ENCODE results near the gene EXO1.

The EXO1 gene

DNA sequence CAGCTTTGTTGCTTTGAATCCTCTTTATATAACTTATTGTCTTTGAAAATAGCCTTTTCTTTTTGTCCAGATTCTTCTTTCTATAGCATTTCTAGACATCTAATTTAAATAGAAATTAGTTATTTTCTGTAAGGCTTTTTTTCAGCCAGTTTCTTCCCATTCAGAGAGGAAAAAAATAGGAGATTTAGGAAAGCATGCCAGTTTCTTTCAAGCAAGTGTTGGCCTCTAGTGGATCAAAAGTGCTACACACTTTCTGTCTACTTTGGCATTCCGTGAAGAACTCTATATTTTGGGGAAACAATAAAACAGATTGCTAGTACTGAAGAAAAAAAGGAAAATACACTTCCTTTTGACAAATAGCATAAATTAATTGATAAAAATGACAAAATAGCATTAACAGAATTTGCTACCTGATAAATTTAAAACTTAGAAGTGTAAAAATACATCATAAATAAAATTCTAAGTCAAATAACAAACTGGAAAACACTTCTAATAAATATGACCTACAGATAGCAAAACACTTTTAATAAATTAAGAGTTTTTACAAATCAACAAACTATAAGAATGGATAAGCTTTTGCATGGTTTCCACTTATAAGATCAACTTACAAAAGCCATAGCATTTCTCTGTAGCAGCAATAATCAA, 13.1 kb upstream of the EXO1 start:
- TF ChIP-seq, protein P1, sequence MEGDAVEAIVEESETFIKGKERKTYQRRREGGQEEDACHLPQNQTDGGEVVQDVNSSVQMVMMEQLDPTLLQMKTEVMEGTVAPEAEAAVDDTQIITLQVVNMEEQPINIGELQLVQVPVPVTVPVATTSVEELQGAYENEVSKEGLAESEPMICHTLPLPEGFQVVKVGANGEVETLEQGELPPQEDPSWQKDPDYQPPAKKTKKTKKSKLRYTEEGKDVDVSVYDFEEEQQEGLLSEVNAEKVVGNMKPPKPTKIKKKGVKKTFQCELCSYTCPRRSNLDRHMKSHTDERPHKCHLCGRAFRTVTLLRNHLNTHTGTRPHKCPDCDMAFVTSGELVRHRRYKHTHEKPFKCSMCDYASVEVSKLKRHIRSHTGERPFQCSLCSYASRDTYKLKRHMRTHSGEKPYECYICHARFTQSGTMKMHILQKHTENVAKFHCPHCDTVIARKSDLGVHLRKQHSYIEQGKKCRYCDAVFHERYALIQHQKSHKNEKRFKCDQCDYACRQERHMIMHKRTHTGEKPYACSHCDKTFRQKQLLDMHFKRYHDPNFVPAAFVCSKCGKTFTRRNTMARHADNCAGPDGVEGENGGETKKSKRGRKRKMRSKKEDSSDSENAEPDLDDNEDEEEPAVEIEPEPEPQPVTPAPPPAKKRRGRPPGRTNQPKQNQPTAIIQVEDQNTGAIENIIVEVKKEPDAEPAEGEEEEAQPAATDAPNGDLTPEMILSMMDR (IDR thresholded peaks at IDR 0.05; ENCODE audit: low read depth, low read length): peak; percentile 75
- peak; percentile 66 to 72 for DNase-seq (ENCODE audit: low read depth in 2 of 2)
- no peak overlapping the region for H3K4me3 ChIP-seq (replicated peaks in 1 of 2; ENCODE audit: low read depth in 2 of 2, low read length in 2 of 2)

DNA sequence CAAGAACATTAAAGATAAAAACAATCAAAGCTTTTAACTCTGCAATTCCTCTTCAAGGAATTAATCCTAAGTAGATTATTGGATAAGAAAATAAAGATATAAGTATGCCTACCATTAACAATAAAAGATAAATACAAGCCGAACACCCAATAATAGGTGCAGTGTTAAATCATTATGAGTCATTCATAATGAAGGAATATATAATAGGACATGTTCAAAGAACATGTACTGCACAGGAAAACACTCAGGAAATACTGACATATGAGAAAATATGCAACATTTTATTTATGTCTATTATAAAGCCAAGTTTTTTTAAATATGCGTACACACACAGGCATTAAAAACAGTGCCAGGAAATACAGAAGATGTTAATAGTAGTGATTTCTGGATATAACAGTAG, 11.1 kb upstream of the EXO1 start:
- TF ChIP-seq, protein P1 (IDR thresholded peaks at IDR 0.05; ENCODE audit: low read depth, low read length): no peak
- no peak for DNase-seq (ENCODE audit: low read depth in 2 of 2)
- H3K4me3 ChIP-seq (replicated peaks in 1 of 2; ENCODE audit: low read depth in 2 of 2, low read length in 2 of 2): no peak overlapping the region

DNA sequence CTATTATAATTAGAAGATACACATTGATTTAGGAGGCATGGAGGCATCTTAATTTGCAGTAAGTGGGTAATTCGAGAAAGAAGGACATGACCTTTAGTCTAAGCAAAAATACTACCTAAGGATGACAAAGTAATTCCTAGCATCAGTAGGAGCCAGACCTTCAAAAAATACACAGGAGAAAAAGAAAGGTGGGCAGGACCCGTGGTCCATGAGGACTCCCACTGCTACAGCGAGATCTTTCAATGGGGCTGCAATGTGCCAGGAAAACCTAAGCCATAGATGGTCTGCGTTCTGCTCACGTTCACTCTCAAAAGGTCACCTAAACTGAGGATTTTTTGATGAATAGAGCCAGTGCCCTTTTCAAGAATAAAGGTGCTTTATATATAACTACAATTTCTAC, 10.6 kb upstream of the EXO1 start:
- H3K4me3 ChIP-seq (replicated peaks in 1 of 2; ENCODE audit: low read depth in 2 of 2, low read length in 2 of 2): no peak overlapping the region
- TF ChIP-seq, protein P1 (IDR thresholded peaks at IDR 0.05; ENCODE audit: low read depth, low read length): no peak
- DNase-seq (ENCODE audit: low read depth in 2 of 2): no peak

DNA sequence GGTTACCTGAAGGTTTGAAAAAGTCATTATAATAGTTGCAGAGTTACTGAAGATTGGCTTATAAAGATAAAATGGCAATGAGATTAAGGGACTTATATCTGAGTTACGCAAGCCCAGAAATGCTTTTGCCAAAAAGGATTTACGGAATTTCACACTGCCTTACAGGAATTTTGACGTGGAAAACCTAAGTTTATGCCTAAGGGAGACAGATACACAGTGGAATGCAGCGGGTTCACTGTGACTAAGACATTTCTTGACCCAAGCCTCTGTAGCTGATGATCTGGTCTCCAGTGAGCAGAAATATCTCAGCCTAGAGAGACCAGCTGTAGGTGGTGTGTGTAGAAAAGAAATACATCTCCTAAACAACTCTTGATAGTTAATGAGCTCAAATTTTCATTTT, 10.1 kb upstream of the EXO1 start:
- TF ChIP-seq, protein P1 (IDR thresholded peaks at IDR 0.05; ENCODE audit: low read depth, low read length): no peak
- no peak overlapping the region for H3K4me3 ChIP-seq (replicated peaks in 1 of 2; ENCODE audit: low read depth in 2 of 2, low read length in 2 of 2)
- peak; percentile 76 to 77 for DNase-seq (ENCODE audit: low read depth in 2 of 2)

DNA sequence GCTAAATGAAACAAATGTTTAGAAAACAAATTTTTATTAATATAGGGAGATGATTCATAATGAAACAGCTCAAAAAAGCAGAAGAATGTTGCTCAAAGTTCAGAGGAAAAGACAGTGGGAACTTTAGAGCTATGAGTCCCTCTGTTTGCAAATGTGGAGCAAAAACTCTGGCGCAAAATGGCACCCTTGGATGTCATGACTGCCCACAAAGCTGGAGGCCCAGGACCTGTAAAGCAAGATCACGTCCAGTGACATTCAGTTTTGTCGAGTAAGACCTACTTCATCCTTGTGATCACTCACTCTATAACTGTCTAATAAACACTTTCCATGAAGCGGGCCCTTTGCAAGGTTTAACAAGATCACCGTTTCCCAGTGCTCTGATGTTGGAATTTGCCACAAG, 9.1 kb upstream of the EXO1 start:
- DNase-seq (ENCODE audit: low read depth in 2 of 2): peak in 1 of 2 donors; percentile 40
- no peak overlapping the region for H3K4me3 ChIP-seq (replicated peaks in 1 of 2; ENCODE audit: low read depth in 2 of 2, low read length in 2 of 2)
- TF ChIP-seq, protein P1 (IDR thresholded peaks at IDR 0.05; ENCODE audit: low read depth, low read length): no peak

DNA sequence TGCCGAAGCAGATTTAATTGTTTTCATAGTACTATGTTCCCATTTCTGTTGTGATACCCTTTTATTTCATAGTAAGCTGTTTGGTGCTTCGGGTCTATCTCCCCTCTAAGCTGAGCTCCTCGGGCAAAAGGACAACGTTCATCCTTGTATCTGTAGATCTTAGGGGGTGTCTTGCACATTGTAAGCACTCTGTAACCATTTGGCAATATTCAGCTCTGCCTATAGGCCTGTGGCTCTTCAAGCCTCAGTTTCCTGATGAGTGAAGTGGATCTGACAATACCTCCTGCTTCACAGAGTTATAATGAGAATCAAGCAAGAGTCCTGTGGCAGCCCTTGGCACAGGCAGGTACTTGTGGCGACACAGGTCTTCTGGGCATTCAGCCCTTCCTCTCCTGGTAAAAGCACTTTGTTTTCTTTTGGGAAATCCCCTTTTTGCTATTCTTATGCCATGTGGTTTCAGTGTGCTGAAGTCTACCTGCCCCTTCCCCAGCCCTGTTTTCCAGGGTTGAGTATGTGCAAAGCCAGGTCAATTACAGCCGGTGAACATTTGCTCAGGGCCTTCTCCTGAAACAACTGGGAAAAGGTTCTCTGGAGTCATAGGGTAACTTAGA, 8.5 kb upstream of the EXO1 start:
- no peak for DNase-seq (ENCODE audit: low read depth in 2 of 2)
- no peak overlapping the region for H3K4me3 ChIP-seq (replicated peaks in 1 of 2; ENCODE audit: low read depth in 2 of 2, low read length in 2 of 2)
- TF ChIP-seq, protein P1 (IDR thresholded peaks at IDR 0.05; ENCODE audit: low read depth, low read length): no peak
